Measurements from ENCODE around the gene POU3F1. TPM values are rescaled to one million over a fixed set of nuclear protein-coding genes. Genes with fewer than 3 reads are reported as not detected.
A peak's percentile ranks its signal among the peaks of the same experiment; 100 is the strongest.

Gene POU3F1
- total and polyA plus RNA-seq, 2 of the 4 experiments (the other 2 are of a cell fraction), result not detected

DNA sequence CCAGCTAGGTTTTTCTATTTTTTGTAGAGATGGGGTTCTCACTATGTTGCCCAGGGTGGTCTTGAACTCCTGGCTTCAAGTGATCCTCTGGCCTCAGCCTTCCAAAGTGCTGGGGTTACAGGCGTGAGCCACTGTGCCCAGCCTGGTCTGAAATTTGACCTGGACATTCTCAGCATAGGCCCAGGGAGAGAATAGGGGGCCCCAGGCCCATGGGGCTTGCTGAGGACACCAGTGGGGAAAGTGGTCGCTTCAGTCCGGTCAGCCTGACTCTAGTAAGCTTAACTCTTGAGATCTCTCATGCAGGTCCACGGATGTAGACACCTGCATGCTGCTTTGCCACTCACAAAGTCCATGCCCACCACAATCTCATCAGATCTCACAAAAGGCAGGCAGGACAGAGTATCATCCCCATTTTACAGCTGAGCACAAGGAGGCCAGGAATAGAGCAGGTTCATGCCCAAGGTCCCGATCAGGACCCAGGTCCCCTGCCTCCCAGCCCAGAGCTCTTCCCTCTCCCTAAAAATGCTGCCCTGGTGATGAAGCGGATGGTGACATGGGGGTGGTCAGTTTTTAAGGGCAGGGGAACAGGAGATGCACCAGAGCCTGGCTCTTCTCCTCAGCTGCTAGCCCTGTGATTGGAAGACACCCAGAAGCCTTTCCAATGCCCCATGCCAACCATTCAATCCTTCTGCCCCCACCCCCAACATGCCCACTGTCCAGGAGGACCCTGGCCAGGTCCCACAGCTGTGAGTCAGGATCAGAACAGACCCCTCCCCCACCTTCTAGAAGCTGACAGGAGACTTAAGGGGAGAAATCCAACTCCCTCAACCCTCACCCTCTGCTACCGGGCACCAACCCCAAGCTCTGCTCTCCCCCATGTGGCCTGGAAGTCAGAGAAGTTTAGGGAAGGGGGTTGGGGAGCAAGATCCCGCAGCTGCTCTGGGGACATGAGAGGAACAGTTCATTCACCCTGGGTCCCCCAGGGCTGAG, 43.0 kb downstream of the POU3F1 start:
- H3K18ac ChIP-seq (ENCODE audit: low read depth, low read length), result no peak overlapping the region
- H2BK120ac ChIP-seq (ENCODE audit: low read depth, low read length), result no peak overlapping the region
- dilution Hi-C loops (cut with HindIII; ENCODE audit: low sequenced_read_pairs, unreplicated experiment) (no loop called here), in situ Hi-C loops (cut with MboI; ENCODE audit: low sequenced_read_pairs) (loop anchor here (25.0 kb wide), 3 partner anchors 416 to 1541 kb away; partner anchors contain the start of genes GNL2, MRPS15 and OSCP1), intact Hi-C loops (cut with micrococcal nuclease) (no loop called here)
- peak overlapping the region; percentile 97 for H3K14ac ChIP-seq (replicated peaks; ENCODE audit: low read depth, low read length)
- TF ChIP-seq, protein P1, sequence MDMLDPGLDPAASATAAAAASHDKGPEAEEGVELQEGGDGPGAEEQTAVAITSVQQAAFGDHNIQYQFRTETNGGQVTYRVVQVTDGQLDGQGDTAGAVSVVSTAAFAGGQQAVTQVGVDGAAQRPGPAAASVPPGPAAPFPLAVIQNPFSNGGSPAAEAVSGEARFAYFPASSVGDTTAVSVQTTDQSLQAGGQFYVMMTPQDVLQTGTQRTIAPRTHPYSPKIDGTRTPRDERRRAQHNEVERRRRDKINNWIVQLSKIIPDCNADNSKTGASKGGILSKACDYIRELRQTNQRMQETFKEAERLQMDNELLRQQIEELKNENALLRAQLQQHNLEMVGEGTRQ (IDR thresholded peaks at IDR 0.05; ENCODE audit: low read depth, low read length), result peak; percentile 29
- TF ChIP-seq MAFK (IDR thresholded peaks at IDR 0.05; ENCODE audit: low read depth, low read length), result no peak
- no peaks in the 10 kb centered on the region for H3K9me3 ChIP-seq (ENCODE audit: control insufficient read depth, insufficient read depth, low read length)
- H4K91ac ChIP-seq (ENCODE audit: insufficient read depth, low read depth, low read length), result peak overlapping the region; percentile 63; the same call in 1 of the 2 replicates
- H4K8ac ChIP-seq (ENCODE audit: low read depth in 2 of 2, low read length in 2 of 2), result peak overlapping the region; percentile 46 to 75; a peak in 1 of 4 replicates
- H3K79me1 ChIP-seq (ENCODE audit: low read depth in 1 of 2, low read length in 2 of 2), result peaks cover 19 to 58% of the 10 kb centered on the region in 2 experiments; a peak in 3 of 4 replicates
- H2BK15ac ChIP-seq (ENCODE audit: low read depth, low read length), result no peak overlapping the region; the same call in 2 of the 3 replicates
- H3K4me3 ChIP-seq (ENCODE audit: insufficient read depth, low read depth, low read length), result peak overlapping the region; percentile 92
- peaks cover 19% of the 10 kb centered on the region for H3K9me1 ChIP-seq (ENCODE audit: insufficient read depth, low read length)
- H2AK5ac ChIP-seq (ENCODE audit: low read depth, low read length), result peak overlapping the region; percentile 90; the same call in 1 of the 2 replicates
- peak; percentile 41 for DNase-seq
- peaks cover 33% of the 10 kb centered on the region for H3K4me1 ChIP-seq (ENCODE audit: control insufficient read depth, insufficient read depth, low read length)
- ChIA-PET POLR2A (ENCODE audit: unreplicated experiment) (no interaction called here), CTCF (interaction anchor here (0.7 kb wide), 2 partner anchors 15 to 53 kb away, joined by 3 to 4 read pairs; no protein-coding TSS in a partner anchor)
- H3K4ac ChIP-seq (ENCODE audit: low read depth, low read length), result peak overlapping the region; percentile 93
- H2BK20ac ChIP-seq (ENCODE audit: low read depth, low read length), result no peak overlapping the region
- H3K4me2 ChIP-seq (ENCODE audit: low read depth, low read length), result peak overlapping the region; percentile 74
- peak overlapping the region; percentile 47 for H3K56ac ChIP-seq (ENCODE audit: extremely low read depth, insufficient read depth, low read length)
- peaks cover 14% of the 10 kb centered on the region; the same call in 1 of the 2 replicates for H4K20me1 ChIP-seq (ENCODE audit: insufficient read depth, low read length)
- peaks cover 8% of the 10 kb centered on the region for H3K36me3 ChIP-seq (ENCODE audit: control insufficient read depth, insufficient read depth, low read length)
- H2AFZ ChIP-seq (replicated peaks; ENCODE audit: low read length, poor library complexity), result peak overlapping the region; percentile 8
- H2AK9ac ChIP-seq (replicated peaks; ENCODE audit: low read depth, low read length, poor library complexity), result peak overlapping the region; percentile 91
- BruUV-seq (replicated peaks), result TSS peak; percentile 55
- H3K27ac ChIP-seq (ENCODE audit: insufficient read depth, low read length), result peak overlapping the region; percentile 88
- H3K23ac ChIP-seq (ENCODE audit: low read depth, low read length), result peak overlapping the region; percentile 99
- peak overlapping the region; percentile 29 for H2BK5ac ChIP-seq (ENCODE audit: low read depth, low read length, poor library complexity, severe bottlenecking)
- no peaks in the 10 kb centered on the region for H3K27me3 ChIP-seq (ENCODE audit: control insufficient read depth, insufficient read depth, low read length)
- peak overlapping the region; percentile 99 for H3K9ac ChIP-seq (ENCODE audit: low read depth, low read length)
- peak; percentile 3 for ATAC-seq (ENCODE audit: low read depth)
- H4K5ac ChIP-seq (ENCODE audit: low read depth, low read length), result no peak overlapping the region
- 100% methylated on average over 1 of the region's 8 CpGs; no CpG with 5 or more reads in 1 of the 2 experiments for WGBS, 2 experiments (ENCODE audit: extremely low coverage in 2 of 2, insufficient read length in 1 of 2)
